SU-DHL-6 (cell line): ENCODE results near the gene IQCE.

Experiments used
- H2AFZ ChIP-seq: fragments of 200-600 bp; sonication (generic); 2 replicates; pipeline ENCODE4 v1.6.1; 2014; ENCODE audit warnings: low read depth, mild to moderate bottlenecking, moderate library complexity, mixed read lengths, antibody characterized with exemption, low read length; ENCODE audit not compliant: severe bottlenecking
- H3F3A ChIP-seq: fragments of 200-600 bp; shearing (Covaris generic); 2 replicates; pipeline ENCODE4 v1.6.0; 2016; ENCODE audit warnings: antibody characterized with exemption, mild to moderate bottlenecking; ENCODE audit not compliant: insufficient read depth
- H3K27ac ChIP-seq: fragments of 200-600 bp; sonication (generic); 2 replicates; pipeline ENCODE4 v1.5.1; 2016; ENCODE audit warnings: low read depth, mild to moderate bottlenecking, low read length, moderate library complexity, mixed read lengths
- H3K27me3 ChIP-seq: fragments of 200-600 bp; sonication (generic), shearing (Covaris generic); 2 replicates; pipeline ENCODE4 v1.6.0; 2014; ENCODE audit warnings: mild to moderate bottlenecking, low read length
- H3K36me3 ChIP-seq: fragments of 200-600 bp; sonication (generic); 2 replicates; pipeline ENCODE4 v1.6.1; 2014; ENCODE audit warnings: mild to moderate bottlenecking, low read length, mixed read lengths
- H3K4me2 ChIP-seq: fragments of 300-600, 200-600 bp; shearing (Covaris generic), sonication (generic); 2 replicates; pipeline ENCODE4 v1.6.0; 2014; ENCODE audit warnings: low read length, low read depth, mild to moderate bottlenecking; ENCODE audit not compliant: poor library complexity, severe bottlenecking
- H3K4me3 ChIP-seq: fragments of 200-600 bp; sonication (generic); 2 replicates; pipeline ENCODE4 v1.5.1; 2014; ENCODE audit warnings: antibody characterized with exemption, low read length, mild to moderate bottlenecking, mixed read lengths; ENCODE audit not compliant: insufficient read depth, poor library complexity, severe bottlenecking
- H3K79me2 ChIP-seq: fragments of 200-600 bp; sonication (generic); 2 replicates; pipeline ENCODE4 v1.6.1; 2014; ENCODE audit warnings: mild to moderate bottlenecking, low read length, moderate library complexity; ENCODE audit not compliant: insufficient read depth
- H3K9ac ChIP-seq: fragments of 200-600 bp; sonication (generic); 2 replicates; pipeline ENCODE4 v1.7.0; 2014; ENCODE audit warnings: mild to moderate bottlenecking, low read length
- H3K9me2 ChIP-seq: fragments of 200-600 bp; sonication (generic); replicated peaks from 2 replicates; pipeline ENCODE4 v1.6.1; 2014; ENCODE audit warnings: low read length; ENCODE audit not compliant: insufficient read depth
- H3K9me3 ChIP-seq: fragments of 200-600 bp; sonication (generic); 2 replicates; pipeline ENCODE4 v1.6.1; 2014; ENCODE audit warnings: low read length, mixed read lengths; ENCODE audit not compliant: insufficient read depth
- H4K20me1 ChIP-seq: fragments of 200-600 bp; sonication (generic); 2 replicates; pipeline ENCODE4 v1.6.1; 2014; ENCODE audit warnings: low read depth, mild to moderate bottlenecking, antibody characterized with exemption, low read length, moderate library complexity, mixed read lengths
- EZH2phosphoT487 ChIP-seq: fragments of 200-600 bp; sonication (generic), shearing (Covaris generic); conservative IDR thresholded peaks from 2 replicates; pipeline ENCODE4 v1.6.1; 2018; ENCODE audit warnings: mild to moderate bottlenecking, antibody characterized with exemption, low read length, moderate library complexity, mixed read lengths
- TF ChIP-seq, protein P1 (sequence below): fragments of 200-600 bp; sonication (generic); IDR thresholded peaks from one replicate; pipeline ENCODE4 v1.5.1; 2017; ENCODE audit warnings: antibody characterized with exemption, mild to moderate bottlenecking, low read length, moderate library complexity; ENCODE audit not compliant: insufficient read depth, poor library complexity, severe bottlenecking

IQCE gene

DNA sequence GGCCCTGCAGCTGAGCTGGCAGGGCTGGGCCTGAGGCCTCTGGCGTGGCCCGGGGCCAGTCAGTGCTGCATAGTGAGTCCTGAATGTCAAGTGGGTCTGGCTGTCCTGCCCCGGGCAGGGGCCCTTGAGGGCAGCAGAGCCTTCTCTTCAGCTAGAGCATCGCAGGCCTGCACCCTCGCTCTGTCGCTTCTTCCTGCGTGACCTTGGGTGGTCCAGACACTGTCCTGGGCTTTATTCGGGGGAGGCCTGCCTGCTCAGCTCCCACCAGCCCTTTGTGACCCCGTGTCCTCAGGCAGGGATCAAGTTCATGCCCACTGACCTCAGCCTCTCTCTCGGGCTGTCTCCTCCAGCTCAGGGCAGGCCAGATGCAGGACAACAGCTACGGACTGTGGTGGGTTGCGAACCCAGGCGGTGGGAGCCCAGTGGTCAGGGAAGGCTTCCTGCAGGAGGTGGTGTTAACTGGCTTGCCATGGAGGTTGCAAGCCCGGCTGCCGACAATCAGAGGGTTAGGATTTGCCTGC lies 76.4 kb downstream of the IQCE start:
- Histone ChIP-seq H3K4me3 (no peak overlapping the region), H3K9me3 (no peaks in the 10 kb centered on the region), H4K20me1 (no peaks in the 10 kb centered on the region), H3K9me2 (no peaks in the 10 kb centered on the region), H2AFZ (no peak overlapping the region), H3K27me3 (no peaks in the 10 kb centered on the region), H3K9ac (no peak overlapping the region), H3K79me2 (no peaks in the 10 kb centered on the region), H3K27ac (no peak overlapping the region), H3K4me2 (no peak overlapping the region), H3K36me3 (no peaks in the 10 kb centered on the region), H3F3A (no peaks in the 10 kb centered on the region)
- TF ChIP-seq, protein P1, sequence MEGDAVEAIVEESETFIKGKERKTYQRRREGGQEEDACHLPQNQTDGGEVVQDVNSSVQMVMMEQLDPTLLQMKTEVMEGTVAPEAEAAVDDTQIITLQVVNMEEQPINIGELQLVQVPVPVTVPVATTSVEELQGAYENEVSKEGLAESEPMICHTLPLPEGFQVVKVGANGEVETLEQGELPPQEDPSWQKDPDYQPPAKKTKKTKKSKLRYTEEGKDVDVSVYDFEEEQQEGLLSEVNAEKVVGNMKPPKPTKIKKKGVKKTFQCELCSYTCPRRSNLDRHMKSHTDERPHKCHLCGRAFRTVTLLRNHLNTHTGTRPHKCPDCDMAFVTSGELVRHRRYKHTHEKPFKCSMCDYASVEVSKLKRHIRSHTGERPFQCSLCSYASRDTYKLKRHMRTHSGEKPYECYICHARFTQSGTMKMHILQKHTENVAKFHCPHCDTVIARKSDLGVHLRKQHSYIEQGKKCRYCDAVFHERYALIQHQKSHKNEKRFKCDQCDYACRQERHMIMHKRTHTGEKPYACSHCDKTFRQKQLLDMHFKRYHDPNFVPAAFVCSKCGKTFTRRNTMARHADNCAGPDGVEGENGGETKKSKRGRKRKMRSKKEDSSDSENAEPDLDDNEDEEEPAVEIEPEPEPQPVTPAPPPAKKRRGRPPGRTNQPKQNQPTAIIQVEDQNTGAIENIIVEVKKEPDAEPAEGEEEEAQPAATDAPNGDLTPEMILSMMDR, result no peak
- no peak for TF ChIP-seq EZH2phosphoT487

DNA sequence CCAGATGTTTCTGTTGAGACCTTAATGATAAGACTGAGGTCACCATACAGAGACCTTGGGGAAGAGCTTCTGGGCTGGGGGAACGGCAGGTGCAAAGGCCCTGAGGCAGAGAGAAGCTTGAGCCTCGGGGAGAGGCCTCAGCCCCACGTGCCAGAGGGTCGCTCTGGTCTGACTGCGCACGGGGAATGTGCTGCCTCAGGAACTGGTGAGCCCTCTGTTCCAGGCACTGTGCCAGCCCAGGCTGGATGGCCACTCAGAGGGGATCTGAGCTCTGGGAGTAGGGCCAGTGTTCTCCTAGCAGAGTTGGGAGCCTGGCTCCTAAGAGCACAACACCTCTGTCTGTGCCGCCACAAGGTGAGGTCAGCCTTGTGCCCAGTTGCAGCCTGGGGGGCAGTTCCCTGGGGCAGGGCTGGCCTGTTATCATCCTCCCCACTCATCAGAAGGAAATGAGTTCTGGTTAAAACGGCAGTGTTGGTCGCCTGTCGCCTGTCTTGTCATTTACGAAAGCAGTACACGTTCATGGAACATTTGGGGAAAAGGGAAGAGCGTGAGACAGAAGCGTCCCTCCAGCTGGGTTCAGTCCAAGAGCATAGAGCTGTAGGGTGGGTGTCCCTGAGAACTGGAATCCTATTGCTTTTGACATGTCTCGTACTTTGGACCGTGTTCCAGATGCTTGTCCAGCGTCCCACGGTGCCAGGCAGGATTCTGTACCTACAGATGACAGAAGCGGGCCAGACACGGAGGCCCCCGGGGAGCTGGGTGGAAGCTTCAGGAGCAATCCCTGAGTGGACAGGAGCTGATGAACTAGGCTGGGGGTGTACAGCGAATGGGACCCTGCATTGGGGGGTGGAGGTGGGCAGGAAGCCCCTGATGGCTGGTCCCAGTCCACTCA lies 77.3 kb downstream of the IQCE start:
- Histone ChIP-seq H3K27me3 (no peaks in the 10 kb centered on the region), H4K20me1 (no peaks in the 10 kb centered on the region), H3K4me2 (no peak overlapping the region), H3K4me3 (no peak overlapping the region), H3K9ac (no peak overlapping the region), H3K9me3 (no peaks in the 10 kb centered on the region), H3K27ac (no peak overlapping the region), H3K9me2 (no peaks in the 10 kb centered on the region), H3K36me3 (no peaks in the 10 kb centered on the region), H3K79me2 (no peaks in the 10 kb centered on the region), H2AFZ (no peak overlapping the region), H3F3A (no peaks in the 10 kb centered on the region)
- TF ChIP-seq, protein P1, result no peak
- TF ChIP-seq EZH2phosphoT487, result no peak

DNA sequence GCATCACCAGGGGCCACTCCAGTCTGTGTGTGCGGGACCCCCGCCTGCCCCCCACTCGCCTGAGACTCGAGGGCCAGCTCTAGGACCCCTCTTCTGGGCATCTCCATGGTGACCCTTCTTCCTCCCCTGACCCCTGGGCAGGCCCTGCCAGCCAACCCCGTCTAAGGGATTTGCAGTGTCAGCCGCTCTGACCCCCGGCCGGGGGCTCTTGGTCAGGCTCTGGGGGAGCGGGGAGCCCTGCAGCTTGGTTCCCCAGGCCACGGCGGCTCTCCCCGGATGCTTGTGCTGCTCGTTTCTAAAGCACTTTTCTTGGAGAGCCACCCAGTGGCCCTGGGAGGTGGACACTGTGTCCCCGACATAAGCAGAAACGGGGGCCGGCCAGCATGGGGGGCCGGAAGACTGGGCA lies 78.3 kb downstream of the IQCE start:
- H2AFZ ChIP-seq, result no peak overlapping the region
- H3K27ac ChIP-seq, result no peak overlapping the region
- H3K9me3 ChIP-seq, result no peaks in the 10 kb centered on the region
- H3K36me3 ChIP-seq, result no peaks in the 10 kb centered on the region
- no peaks in the 10 kb centered on the region for H4K20me1 ChIP-seq
- TF ChIP-seq, protein P1, result no peak
- TF ChIP-seq EZH2phosphoT487, result no peak
- H3K9ac ChIP-seq, result no peak overlapping the region
- no peaks in the 10 kb centered on the region for H3K27me3 ChIP-seq
- no peak overlapping the region for H3K4me3 ChIP-seq
- no peak overlapping the region for H3K4me2 ChIP-seq
- no peaks in the 10 kb centered on the region for H3K9me2 ChIP-seq
- no peaks in the 10 kb centered on the region for H3K79me2 ChIP-seq
- no peaks in the 10 kb centered on the region for H3F3A ChIP-seq
